GM21526 (cell line): ENCODE measurements around the gene EPHB1.
A peak's percentile ranks its signal among the peaks of the same experiment; 100 is the strongest.

Experiments
- ATAC-seq: cut with Tn5 transposase; IDR thresholded peaks from one replicate; pipeline ENCODE4 v1.9.1; 2021; ENCODE audit warnings: moderate library complexity; ENCODE audit not compliant: unreplicated experiment, low FRiP score

Gene EPHB1

DNA sequence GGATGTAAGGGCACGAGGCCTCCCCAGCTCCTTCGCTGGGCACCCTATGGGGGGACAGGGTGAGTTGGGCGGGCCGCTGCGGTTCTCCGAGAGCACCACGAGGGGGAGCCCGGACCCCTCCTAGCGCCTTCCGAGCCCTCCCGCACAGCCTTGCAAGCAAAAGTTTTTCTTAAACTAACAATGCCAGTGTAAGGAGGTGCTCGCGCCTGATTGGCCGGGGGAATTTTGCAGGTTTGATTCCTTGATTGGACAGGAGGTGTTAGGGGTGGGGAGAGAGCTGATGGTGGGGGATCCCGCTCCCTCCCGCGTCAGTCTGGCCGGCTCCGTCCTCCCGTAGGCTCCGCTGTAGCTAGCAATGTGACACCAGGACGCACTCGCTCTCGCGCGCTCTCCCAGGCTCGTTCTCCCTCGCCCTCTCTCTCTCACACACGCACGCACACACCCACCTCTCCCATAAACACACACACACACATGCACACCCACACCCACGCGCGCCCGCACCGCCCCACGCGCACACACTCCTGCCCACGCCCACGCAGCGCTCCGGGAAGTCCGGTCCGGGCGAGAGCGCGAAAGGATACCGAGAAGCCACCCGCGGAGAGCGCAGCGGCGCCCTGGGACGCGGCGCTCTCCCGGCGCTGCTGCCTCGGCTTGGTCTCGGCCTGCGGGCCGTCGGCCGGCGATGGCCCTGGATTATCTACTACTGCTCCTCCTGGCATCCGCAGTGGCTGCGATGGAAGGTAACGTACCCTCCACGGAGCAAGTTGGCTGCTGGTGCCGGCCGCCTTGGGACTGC lies at the start of gene EPHB1:
EPHB1 (plus strand) TSS at position 311 of the 796 bp plus-strand sequence.
- ATAC-seq: peak; percentile 84

- ATAC-seq: no peak
Measured at GRCh38 chr3:134748698-134749097, 46.4 kb upstream of the EPHB1 start.

DNA sequence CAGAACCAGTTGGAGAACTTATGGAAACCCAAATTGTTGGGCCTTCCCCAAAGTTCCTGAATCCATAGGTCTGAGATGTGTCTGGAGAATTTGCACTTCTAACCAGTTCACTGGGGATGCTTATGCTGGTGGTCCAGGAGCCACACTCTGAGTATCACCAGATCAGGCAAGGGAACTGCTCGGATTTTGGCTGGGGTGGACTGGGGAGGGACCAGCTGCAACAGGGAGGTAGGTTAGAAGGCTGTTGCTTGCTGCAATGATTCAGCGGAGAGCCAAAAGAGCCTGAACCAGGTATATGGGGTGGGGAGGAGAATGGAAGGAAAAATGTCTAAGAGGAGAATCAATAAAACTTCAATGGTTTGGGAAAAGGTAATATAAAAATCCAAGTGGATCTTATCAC lies 45.9 kb upstream of the EPHB1 start:
- ATAC-seq: no peak

DNA sequence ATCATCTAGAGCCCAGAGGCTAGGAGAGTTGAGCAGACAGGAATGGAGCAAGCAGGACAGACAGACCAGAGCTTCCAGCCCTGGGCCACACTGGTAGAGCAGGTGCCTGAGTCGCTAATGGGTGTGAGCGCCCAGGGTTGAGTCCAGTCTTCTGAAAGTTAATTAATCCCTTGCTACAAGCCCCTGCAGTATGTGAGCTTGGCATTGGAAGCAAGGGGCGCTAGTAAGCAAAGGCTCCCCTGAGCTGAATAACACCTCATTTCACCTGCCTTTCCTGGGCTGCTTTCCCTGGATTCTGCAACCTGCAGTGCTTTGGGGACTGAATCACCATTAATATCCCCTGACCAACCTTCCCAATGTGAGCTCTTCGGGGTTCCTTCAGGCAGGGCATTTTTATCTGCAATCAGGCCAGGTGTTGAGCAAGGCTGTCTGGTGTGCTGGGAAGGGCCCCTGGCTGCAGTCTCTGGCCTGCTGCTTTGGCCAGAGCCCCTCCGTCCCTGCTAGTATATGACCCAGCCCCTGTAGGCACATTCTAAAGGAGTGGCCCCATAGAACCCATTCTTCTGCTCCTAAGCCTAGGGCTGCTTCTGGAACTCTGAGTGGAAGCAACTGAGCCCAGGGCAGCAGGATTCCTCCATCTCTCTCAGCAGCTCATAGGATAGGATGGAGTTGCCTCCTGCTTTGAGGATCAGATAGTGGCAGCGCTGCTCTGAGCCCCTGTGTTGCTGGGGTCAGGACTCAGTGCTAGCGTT lies 45.1 kb upstream of the EPHB1 start:
- ATAC-seq: no peak

DNA sequence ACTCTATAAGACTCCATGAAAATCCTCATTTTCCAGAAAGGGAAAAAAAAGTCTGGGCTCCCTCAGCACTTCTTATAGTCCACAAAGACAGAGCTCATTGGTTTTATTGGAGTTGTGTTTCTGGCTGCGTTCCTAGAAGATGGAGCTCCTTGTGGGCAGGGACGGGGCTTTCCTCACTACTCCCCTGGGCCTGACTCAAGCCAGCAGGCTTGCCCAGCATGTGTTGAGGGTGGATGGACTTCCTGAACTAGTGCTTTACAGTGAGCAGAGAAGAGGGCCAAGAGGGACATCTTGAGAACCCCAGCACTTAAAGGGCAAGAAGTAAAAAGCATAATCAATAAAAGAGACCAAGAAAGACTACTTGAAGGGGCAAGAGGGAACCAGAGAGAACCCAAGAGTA lies 43.2 kb upstream of the EPHB1 start:
- no peak for ATAC-seq

DNA sequence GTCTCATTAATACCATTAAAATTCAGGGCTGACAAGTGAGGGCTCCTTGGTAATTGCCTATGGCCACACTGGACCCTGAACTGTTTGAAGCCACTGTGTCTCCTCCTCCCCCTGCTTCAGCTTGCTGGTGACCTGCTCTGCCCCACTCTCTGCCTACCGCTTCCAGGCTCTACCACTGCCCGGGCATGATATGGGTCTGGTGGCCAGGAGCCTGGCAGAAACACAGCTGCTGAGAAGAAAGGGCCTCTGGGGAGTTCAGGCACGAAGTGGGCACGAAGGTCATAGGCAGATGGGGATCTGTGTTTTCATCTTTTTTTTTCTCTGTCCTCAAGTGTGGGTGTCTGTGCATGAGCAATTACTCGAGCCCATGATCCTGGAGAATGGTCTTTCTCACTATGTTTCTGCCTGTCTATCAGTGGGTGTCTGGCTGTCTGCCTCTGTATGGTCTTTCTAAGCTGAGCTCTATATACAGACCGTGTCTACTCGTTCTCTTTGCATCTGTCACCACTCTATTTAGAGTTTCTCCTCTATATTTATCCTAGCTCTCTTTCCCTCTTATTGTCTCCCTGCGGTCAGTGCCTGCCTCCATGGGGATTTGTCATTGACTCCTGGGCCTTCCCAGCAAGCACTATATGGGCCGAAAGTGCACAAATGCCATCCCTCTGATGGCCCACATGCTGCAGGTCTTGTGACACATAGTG lies 42.1 kb upstream of the EPHB1 start:
- ATAC-seq: no peak

DNA sequence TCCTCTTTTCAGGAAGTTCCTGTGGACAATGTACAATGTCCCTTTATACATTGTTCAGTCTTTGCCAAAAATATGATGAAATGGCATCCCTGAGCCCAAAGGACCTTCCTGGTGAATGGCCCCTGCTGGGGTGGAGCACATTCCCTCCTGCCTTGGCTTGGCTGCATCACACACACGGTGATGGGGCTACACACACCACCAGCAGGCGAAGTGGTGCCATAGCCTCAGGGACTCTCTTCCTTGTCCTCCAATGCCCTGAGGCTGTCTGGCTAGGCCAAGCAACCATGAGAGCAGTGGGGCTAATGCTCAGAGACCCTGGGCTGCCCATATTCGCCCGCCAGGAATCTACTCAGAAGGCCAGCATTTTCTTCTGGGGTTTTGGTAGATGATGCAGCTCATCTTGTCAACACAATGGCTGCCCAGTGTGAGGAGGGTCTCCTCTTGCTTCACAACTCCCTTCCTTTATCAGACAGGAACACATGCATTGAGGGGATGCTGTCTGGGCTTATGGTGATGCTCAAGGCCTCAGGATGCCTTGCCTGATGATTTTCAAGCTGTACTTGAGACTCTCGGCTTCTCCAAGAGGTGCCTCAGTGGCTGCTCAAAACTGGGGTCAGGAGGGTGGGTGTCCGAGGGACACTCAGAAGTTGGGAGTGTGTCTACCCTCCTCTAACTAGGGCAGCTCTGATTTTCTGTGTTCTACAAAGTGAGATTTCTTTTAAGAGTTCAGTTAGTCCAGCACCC lies 40.9 kb upstream of the EPHB1 start:
- ATAC-seq: no peak

- ATAC-seq: peak; percentile 85
Measured at GRCh38 chr3:134754768-134755559, 40.1 kb upstream of the EPHB1 start.

GRCh38 chr3:134755821-134756220 lies 39.2 kb upstream of the EPHB1 start:
- no peak for ATAC-seq

DNA sequence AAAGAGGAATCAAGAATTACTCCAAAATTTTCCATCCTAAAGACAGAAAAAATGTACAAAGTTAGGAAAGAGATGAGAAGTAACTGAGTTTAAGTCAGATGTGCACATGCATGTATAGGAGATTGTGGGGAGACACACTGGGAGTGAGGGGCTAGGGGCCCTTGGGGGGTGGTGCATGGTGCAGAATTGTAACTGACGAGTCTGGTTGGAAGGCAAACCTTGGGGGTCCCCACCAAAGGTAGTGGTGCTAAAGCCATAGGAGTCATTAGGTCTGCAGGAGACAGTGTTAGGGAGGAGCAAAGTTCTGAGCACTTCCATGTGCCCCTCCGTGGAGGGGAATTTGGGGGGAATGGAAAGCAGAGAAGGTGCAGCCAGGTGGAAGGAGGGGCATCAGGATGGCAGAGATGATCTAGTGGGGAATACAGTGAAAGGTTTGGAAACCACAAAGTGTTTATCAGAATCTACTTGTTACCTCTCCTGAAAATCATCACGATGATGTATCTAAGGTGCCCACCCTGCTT lies 37.5 kb upstream of the EPHB1 start:
- ATAC-seq: no peak

GRCh38 chr3:134761213-134761612 lies 33.8 kb upstream of the EPHB1 start:
- no peak for ATAC-seq

DNA sequence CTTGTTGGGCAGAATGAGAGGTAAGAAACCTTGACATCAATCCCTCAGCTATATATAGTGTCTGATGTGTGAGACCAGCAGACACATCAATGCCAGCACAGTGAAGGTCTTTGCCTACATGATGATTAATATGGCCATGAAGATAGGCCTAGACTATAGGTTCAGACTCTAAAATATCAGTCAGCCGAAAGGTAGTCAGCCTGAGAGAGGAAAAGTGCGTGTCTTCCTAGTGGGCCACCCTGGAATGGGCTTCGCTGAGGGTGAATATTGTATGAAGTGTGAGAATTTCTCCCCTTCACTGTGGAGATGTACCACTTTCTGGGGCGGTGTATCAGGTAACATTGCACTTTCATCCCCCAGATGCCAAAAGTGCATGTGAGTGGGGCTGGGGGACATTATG lies 33.0 kb upstream of the EPHB1 start:
- ATAC-seq: no peak

GRCh38 chr3:134765468-134765867 lies 29.6 kb upstream of the EPHB1 start:
- no peak for ATAC-seq

GRCh38 chr3:134766290-134766689 lies 28.8 kb upstream of the EPHB1 start:
- ATAC-seq: no peak

DNA sequence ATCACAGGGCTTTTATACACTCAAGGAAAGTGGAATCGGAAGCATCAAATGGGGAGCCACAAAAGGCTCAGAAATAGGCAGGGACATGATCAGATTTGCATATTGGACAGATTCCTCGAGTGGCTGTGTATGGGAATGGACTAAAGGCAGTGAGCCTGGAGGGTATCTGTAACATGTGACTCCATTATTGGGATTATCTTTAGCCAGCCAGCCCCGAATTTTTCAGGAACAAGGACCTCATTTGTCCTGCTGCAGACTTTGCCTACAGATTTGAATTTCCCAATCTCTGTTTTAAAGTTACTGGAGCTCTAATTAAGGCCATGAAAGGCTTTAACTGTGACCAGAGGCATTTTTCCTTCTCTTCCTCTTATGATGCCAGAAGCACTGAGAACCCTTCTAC lies 26.9 kb upstream of the EPHB1 start:
- ATAC-seq: no peak

GRCh38 chr3:134768837-134769236 lies 26.2 kb upstream of the EPHB1 start:
- ATAC-seq: no peak

DNA sequence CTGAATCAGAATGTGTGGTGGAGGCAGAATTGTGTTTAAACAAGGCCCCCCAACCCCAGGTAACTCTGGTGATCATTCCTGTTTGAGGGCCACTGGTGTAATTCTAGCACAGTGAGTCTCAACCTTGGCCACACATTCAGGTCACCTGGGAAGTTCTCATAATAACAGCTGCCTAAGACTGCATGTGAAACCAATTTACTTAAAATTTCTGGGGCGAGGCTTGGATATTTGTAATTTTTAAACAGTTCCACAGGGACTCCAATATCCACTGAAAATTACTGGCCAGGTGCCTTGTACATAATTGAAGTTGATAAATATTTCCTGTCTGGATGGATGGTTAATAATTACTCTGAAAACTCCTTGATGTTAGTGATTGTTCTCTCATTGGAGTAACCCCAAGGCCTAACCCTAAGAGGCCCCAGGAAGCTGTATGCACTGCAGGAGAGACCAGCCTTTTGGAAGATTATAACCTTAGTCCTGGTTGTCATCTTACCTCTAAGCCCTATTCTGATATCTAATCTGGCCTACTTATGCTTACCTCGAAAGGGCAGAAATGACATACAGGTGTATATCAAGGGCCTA lies 25.7 kb upstream of the EPHB1 start:
- ATAC-seq: no peak

- ATAC-seq: no peak
Measured at GRCh38 chr3:134772011-134772410, 23.0 kb upstream of the EPHB1 start.

DNA sequence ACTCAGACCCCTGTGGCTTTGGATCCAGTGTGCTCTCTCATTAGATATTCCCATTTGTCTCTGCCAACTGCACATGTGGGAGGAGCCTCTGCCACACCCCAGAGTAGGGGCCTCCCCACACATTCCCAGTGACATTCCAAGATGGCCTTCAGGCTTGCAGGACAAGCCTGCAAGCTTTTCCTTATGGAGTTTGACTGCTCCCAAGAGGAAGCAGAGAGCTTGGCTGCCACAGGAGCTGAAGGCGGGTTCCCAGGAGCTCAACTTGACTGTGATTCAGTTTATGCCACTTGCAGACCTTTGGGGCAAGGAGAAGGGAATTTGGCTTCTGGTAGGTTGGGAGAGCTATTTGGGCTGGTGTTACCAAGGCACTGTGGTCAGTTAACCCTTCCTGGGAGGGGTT lies 22.5 kb upstream of the EPHB1 start:
- ATAC-seq: no peak
